Endodermal cell (in vitro differentiated cells): ENCODE measurements around the gene VN1R4. TPM values are rescaled to one million over a fixed set of nuclear protein-coding genes. Genes with fewer than 3 reads are reported as not detected.
"Not testable (repeated sequence)": the region's sequence is repeated elsewhere in the genome, so short reads cannot be mapped to it uniquely, and the experiment has no call there.

Source experiments
- DNase-seq: peaks from one replicate; pipeline ENCODE4 v3.0.0-alpha.2; 2017
- H3K27ac ChIP-seq: 2 replicates; pipeline ENCODE4 v1.5.1; 2013; ENCODE audit warnings: mild to moderate bottlenecking, low read depth, low read length, moderate library complexity
- H3K27me3 ChIP-seq: 2 replicates; pipeline ENCODE4 v1.6.1; 2013; ENCODE audit warnings: mild to moderate bottlenecking, low read length, moderate library complexity; ENCODE audit not compliant: insufficient read depth, control insufficient read depth, poor library complexity, severe bottlenecking
- H3K36me3 ChIP-seq: 2 replicates; pipeline ENCODE4 v1.7.0; 2013; ENCODE audit warnings: mild to moderate bottlenecking, low read length, moderate library complexity; ENCODE audit not compliant: control insufficient read depth, insufficient read depth
- H3K4me1 ChIP-seq: one replicate; pipeline ENCODE4 v1.7.0; 2013; ENCODE audit warnings: low read length; ENCODE audit not compliant: control insufficient read depth, insufficient read depth
- H3K4me3 ChIP-seq: 2 replicates; pipeline ENCODE4 v1.5.1; 2013; ENCODE audit warnings: mild to moderate bottlenecking, low read length, moderate library complexity
- H3K9ac ChIP-seq: 2 replicates; pipeline ENCODE4 v1.6.1; 2013; ENCODE audit warnings: mild to moderate bottlenecking, low read length, moderate library complexity; ENCODE audit not compliant: poor library complexity, severe bottlenecking; ENCODE audit errors: extremely low read depth
- H3K9me3 ChIP-seq: 2 replicates; pipeline ENCODE4 v1.6.1; 2013; ENCODE audit warnings: mild to moderate bottlenecking, low read length, moderate library complexity; ENCODE audit not compliant: control insufficient read depth
- H3K27ac Mint-ChIP-seq: 2 replicates; pipeline ENCODE4 v1.8.0; 2020; ENCODE audit warnings: mixed read lengths
- H3K27me3 Mint-ChIP-seq: 2 replicates; pipeline ENCODE4 v1.8.0; 2021; ENCODE audit warnings: mild to moderate bottlenecking, mixed read lengths; ENCODE audit not compliant: insufficient read depth
- H3K36me3 Mint-ChIP-seq: 2 replicates; pipeline ENCODE4 v1.8.0; 2020; ENCODE audit warnings: low read depth, mixed read lengths
- H3K4me1 Mint-ChIP-seq: 2 replicates; pipeline ENCODE4 v1.8.0; 2020; ENCODE audit warnings: mixed read lengths
- H3K4me3 Mint-ChIP-seq: 2 replicates; pipeline ENCODE4 v1.8.0; 2020; ENCODE audit warnings: mild to moderate bottlenecking, moderate library complexity, mixed read lengths
- H3K9me3 Mint-ChIP-seq: 2 replicates; pipeline ENCODE4 v1.8.0; 2020; ENCODE audit warnings: mild to moderate bottlenecking, mixed read lengths
- CTCF ChIP-seq: fragments of 200-600 bp; sonication (generic); conservative IDR thresholded peaks from 2 replicates; pipeline ENCODE4 v1.5.0; 2021; ENCODE audit warnings: antibody characterized with exemption, mild to moderate bottlenecking
- WGBS, 2 experiments: methylation state at CpG; one replicate each; pipeline versions ENCODE4 v1.1.5 to v1.1.7; 2013; ENCODE audit warnings: missing lambda C conversion rate in 2 of 2, mixed read lengths in 1 of 2; ENCODE audit not compliant: insufficient coverage in 1 of 2, insufficient read length in 1 of 2; 5-methylcytosine and 5-hydroxymethylcytosine counted together
- total RNA-seq, 2 donors: library from RNA; stranded (reverse); fragmentation: NEBNext Ultra II Directional in 1 of 2; extraction: Animal tissue kit (Norgen Biotek cat#: 25700) in 1 of 2; gene quantifications; 2 replicates in 1 of 2; 3 replicates in 1 of 2; pipeline ENCODE4 v1.2.1, GENCODE V29; 2021

Gene VN1R4
- total RNA-seq, 2 donors from 2014 or later = not detected

GRCh38 chr19:53224606-53225005, 42.9 kb downstream of the VN1R4 start:
- Histone ChIP-seq H3K9ac (no peak overlapping the region), H3K36me3 (no peaks in the 10 kb centered on the region), H3K4me3 (no peak overlapping the region), H3K27me3 (no peaks in the 10 kb centered on the region), H3K27ac (no peak overlapping the region), H3K4me1 (no peaks in the 10 kb centered on the region), H3K9me3 (peaks cover 54% of the 10 kb centered on the region)
- Mint-ChIP-seq H3K4me3 (no peak overlapping the region), H3K36me3 (peaks cover 26% of the 10 kb centered on the region), H3K27me3 (no peaks in the 10 kb centered on the region), H3K9me3 (peaks cover 85% of the 10 kb centered on the region), H3K27ac (no peak overlapping the region), H3K4me1 (no peaks in the 10 kb centered on the region)
- no peak for TF ChIP-seq CTCF
- WGBS, 2 experiments = 87 to 100% methylated on average over 3 to 20 of the region's 20 CpGs
- no peak for DNase-seq

GRCh38 chr19:53222716-53223115, 44.8 kb downstream of the VN1R4 start:
- not testable (repeated sequence) for H3K4me3 ChIP-seq, H3K4me3 Mint-ChIP-seq, DNase-seq, H3K9ac ChIP-seq, H3K36me3 ChIP-seq, H3K27me3 Mint-ChIP-seq, H3K27ac Mint-ChIP-seq, H3K4me1 Mint-ChIP-seq, H3K27ac ChIP-seq, H3K27me3 ChIP-seq, H3K4me1 ChIP-seq
- Mint-ChIP-seq H3K9me3 (peaks cover 85% of the 10 kb centered on the region), H3K36me3 (peaks cover 22% of the 10 kb centered on the region)
- 92% methylated on average over 23 of the region's 28 CpGs; no CpG with 5 or more reads in 1 of the 2 experiments for WGBS, 2 experiments
- H3K9me3 ChIP-seq = peaks cover 48% of the 10 kb centered on the region

Other genes with a start within 250 kb of the VN1R4 start
- gene ERVV-2, start 223.0 kb downstream of the VN1R4 start, total RNA-seq = not detected
- gene ZNF160, start 164.3 kb downstream of the VN1R4 start, total RNA-seq = 10 to 100 TPM; 51.7 to 78.3 TPM
- 10 to 100 TPM; 12.6 to 19.4 TPM for gene ZNF415, start 134.8 kb downstream of the VN1R4 start, total RNA-seq
- 10 to 100 TPM; 17.7 to 25.5 TPM for gene ZNF347, start 108.7 kb downstream of the VN1R4 start, total RNA-seq
- gene ZNF665, start 74.4 kb downstream of the VN1R4 start, total RNA-seq = 1 to 10 TPM; 7.6 to 8.6 TPM
- 10 to 100 TPM; 35.6 to 56.5 TPM for gene ZNF677, start 12.8 kb downstream of the VN1R4 start, total RNA-seq
- gene VN1R2, start 9.4 kb downstream of the VN1R4 start, total RNA-seq = not detected
- 10 to 100 TPM; 19.0 to 24.3 TPM for gene ZNF845, start 66.0 kb upstream of the VN1R4 start, total RNA-seq
- 10 to 100 TPM; 42.2 to 48.8 TPM for gene ZNF525, start 98.0 kb upstream of the VN1R4 start, total RNA-seq
- 10 to 100 TPM; 30.1 to 35.9 TPM for gene ZNF765, start 127.4 kb upstream of the VN1R4 start, total RNA-seq
- 10 to 100 TPM; 52.3 to 63.8 TPM for gene ZNF761, start 164.3 kb upstream of the VN1R4 start, total RNA-seq
- gene ZNF813, start 200.0 kb upstream of the VN1R4 start, total RNA-seq = 10 to 100 TPM; 38.7 to 58.5 TPM